ENCODE results near the gene NUFIP2.

NUFIP2 gene

GRCh38 chr17:29291163-29291752 is 2.7 kb downstream of the NUFIP2 start:
- Histone ChIP-seq H2BK12ac (ENCODE audit: low read length) (no peak overlapping the region), H2BK15ac (ENCODE audit: low read length) (no peak overlapping the region), H3K4ac (ENCODE audit: low read length) (no peak overlapping the region), H3K23ac (ENCODE audit: low read depth, low read length, poor library complexity) (no peak overlapping the region), H2BK120ac (ENCODE audit: low read depth, low read length) (no peak overlapping the region), H4K91ac (ENCODE audit: low read depth, low read length, poor library complexity) (no peak overlapping the region), H3K36me3 (replicated peaks in 1 of 2; ENCODE audit: control insufficient read depth in 2 of 2, insufficient read depth in 2 of 2, low read length in 2 of 2) (peaks cover 13 to 46% of the 10 kb centered on the region in 2 donors), H2AFZ (ENCODE audit: low read length) (no peak overlapping the region), H3K4me3 (ENCODE audit: low read length in 2 of 2) (peak overlapping the region in 1 of 2 donors; percentile 96), H3K9me3 (replicated peaks in 1 of 2; ENCODE audit: control insufficient read depth in 2 of 2, insufficient read depth in 1 of 2, low read depth in 1 of 2, low read length in 2 of 2) (peaks cover 0 to 38% of the 10 kb centered on the region in 2 donors), H3K9ac (ENCODE audit: low read depth, low read length, poor library complexity) (no peak overlapping the region), H3K18ac (ENCODE audit: low read length) (no peak overlapping the region), H3K27me3 (ENCODE audit: control insufficient read depth in 3 of 3, insufficient read depth in 3 of 3, low read depth in 1 of 3, low read length in 3 of 3) (no peaks in the 10 kb centered on the region), H4K8ac (ENCODE audit: low read depth, low read length) (no peak overlapping the region), H3K79me1 (ENCODE audit: low read depth, low read length) (no peaks in the 10 kb centered on the region), H3K14ac (ENCODE audit: low read length) (no peak overlapping the region), H2BK5ac (ENCODE audit: low read length) (no peak overlapping the region), H2AK5ac (ENCODE audit: low read depth, low read length) (no peak overlapping the region), H3K27ac (replicated peaks; ENCODE audit: low read length) (no peak overlapping the region), H3K4me1 (ENCODE audit: control insufficient read depth in 2 of 2, insufficient read depth in 1 of 2, low read depth in 1 of 2, low read length in 2 of 2) (peaks cover 1 to 7% of the 10 kb centered on the region in 2 donors), H3K4me2 (ENCODE audit: insufficient read depth, low read length, poor library complexity, severe bottlenecking) (peak overlapping the region; percentile 29)
- DNase-seq (ENCODE audit: low spot score): peak; percentile 48
- no CpG with 5 or more reads among the region's 5 CpGs for WGBS, 2 donors (ENCODE audit: extremely low coverage in 2 of 2, insufficient read length in 2 of 2, insufficient replicate concordance in 1 of 2)

DNA sequence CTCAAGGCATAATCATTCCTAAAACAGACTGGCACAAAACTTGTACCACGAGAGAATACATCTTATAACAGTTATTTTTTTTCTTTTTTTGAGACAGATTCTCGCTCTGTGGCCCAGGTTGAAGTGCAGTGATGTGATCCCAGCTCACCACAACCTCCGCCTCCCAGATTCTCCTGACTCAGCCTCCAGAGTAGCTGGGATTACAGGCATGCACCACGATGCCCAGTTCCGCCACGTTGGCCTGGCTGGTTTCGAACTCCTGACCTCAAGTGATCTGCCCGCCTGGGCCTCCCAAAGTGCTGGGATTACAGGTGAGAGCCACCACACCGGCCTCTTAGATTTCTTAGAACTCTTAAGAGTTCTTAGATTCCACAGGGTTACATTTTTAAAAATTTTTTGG is 4.1 kb downstream of the NUFIP2 start:
- H3K4ac ChIP-seq (ENCODE audit: low read length): no peak overlapping the region
- H4K91ac ChIP-seq (ENCODE audit: low read depth, low read length, poor library complexity): no peak overlapping the region
- no peak overlapping the region for H3K14ac ChIP-seq (ENCODE audit: low read length)
- H3K79me1 ChIP-seq (ENCODE audit: low read depth, low read length): no peaks in the 10 kb centered on the region
- H4K8ac ChIP-seq (ENCODE audit: low read depth, low read length): no peak overlapping the region
- H3K27me3 ChIP-seq (ENCODE audit: control insufficient read depth in 3 of 3, insufficient read depth in 3 of 3, low read depth in 1 of 3, low read length in 3 of 3): no peaks in the 10 kb centered on the region
- no peak overlapping the region for H2BK5ac ChIP-seq (ENCODE audit: low read length)
- H3K23ac ChIP-seq (ENCODE audit: low read depth, low read length, poor library complexity): no peak overlapping the region
- no peak overlapping the region for H2BK15ac ChIP-seq (ENCODE audit: low read length)
- H3K4me3 ChIP-seq (ENCODE audit: low read length in 2 of 2): no peak overlapping the region
- H2AFZ ChIP-seq (ENCODE audit: low read length): no peak overlapping the region
- no peak overlapping the region for H3K27ac ChIP-seq (replicated peaks; ENCODE audit: low read length)
- H3K18ac ChIP-seq (ENCODE audit: low read length): no peak overlapping the region
- H3K4me1 ChIP-seq (ENCODE audit: control insufficient read depth in 2 of 2, insufficient read depth in 1 of 2, low read depth in 1 of 2, low read length in 2 of 2): peaks cover 1 to 7% of the 10 kb centered on the region in 2 donors
- DNase-seq (ENCODE audit: low spot score): no peak
- H2AK5ac ChIP-seq (ENCODE audit: low read depth, low read length): no peak overlapping the region
- no peak overlapping the region for H2BK12ac ChIP-seq (ENCODE audit: low read length)
- H3K4me2 ChIP-seq (ENCODE audit: insufficient read depth, low read length, poor library complexity, severe bottlenecking): no peak overlapping the region
- peaks cover 0 to 49% of the 10 kb centered on the region in 2 donors for H3K9me3 ChIP-seq (replicated peaks in 1 of 2; ENCODE audit: control insufficient read depth in 2 of 2, insufficient read depth in 1 of 2, low read depth in 1 of 2, low read length in 2 of 2)
- H2BK120ac ChIP-seq (ENCODE audit: low read depth, low read length): no peak overlapping the region
- peaks cover 18 to 60% of the 10 kb centered on the region in 2 donors for H3K36me3 ChIP-seq (replicated peaks in 1 of 2; ENCODE audit: control insufficient read depth in 2 of 2, insufficient read depth in 2 of 2, low read length in 2 of 2)
- no peak overlapping the region for H3K9ac ChIP-seq (ENCODE audit: low read depth, low read length, poor library complexity)
- no CpG with 5 or more reads among the region's 9 CpGs for WGBS, 2 donors (ENCODE audit: extremely low coverage in 2 of 2, insufficient read length in 2 of 2, insufficient replicate concordance in 1 of 2)

DNA sequence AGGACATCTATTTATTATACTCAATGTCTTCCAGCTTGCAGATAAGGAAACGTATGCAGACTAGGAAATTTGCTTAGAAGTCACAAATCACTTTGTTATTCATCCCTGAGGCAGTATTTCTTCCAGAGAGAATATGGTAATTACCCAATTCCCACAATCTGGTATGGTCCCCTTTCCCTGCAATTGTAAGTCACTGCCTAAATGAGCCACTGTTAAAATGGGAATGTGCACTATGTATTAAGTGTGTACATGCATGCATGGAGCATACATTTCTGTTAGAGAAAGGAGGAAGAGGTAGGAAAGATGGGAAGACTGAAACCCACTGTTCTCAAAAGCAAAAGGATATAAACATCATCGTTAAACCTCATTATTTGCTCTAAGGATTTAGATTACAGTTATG is 10.0 kb downstream of the NUFIP2 start:
- H3K4me1 ChIP-seq (ENCODE audit: control insufficient read depth in 2 of 2, insufficient read depth in 1 of 2, low read depth in 1 of 2, low read length in 2 of 2): no peaks in the 10 kb centered on the region
- no peak overlapping the region for H2BK5ac ChIP-seq (ENCODE audit: low read length)
- H3K4ac ChIP-seq (ENCODE audit: low read length): no peak overlapping the region
- DNase-seq (ENCODE audit: low spot score): no peak
- H3K4me2 ChIP-seq (ENCODE audit: insufficient read depth, low read length, poor library complexity, severe bottlenecking): no peak overlapping the region
- no peak overlapping the region for H4K8ac ChIP-seq (ENCODE audit: low read depth, low read length)
- no peak overlapping the region for H3K27ac ChIP-seq (replicated peaks; ENCODE audit: low read length)
- no peak overlapping the region for H3K9ac ChIP-seq (ENCODE audit: low read depth, low read length, poor library complexity)
- H3K23ac ChIP-seq (ENCODE audit: low read depth, low read length, poor library complexity): no peak overlapping the region
- no peaks in the 10 kb centered on the region for H3K27me3 ChIP-seq (ENCODE audit: control insufficient read depth in 3 of 3, insufficient read depth in 3 of 3, low read depth in 1 of 3, low read length in 3 of 3)
- H2AK5ac ChIP-seq (ENCODE audit: low read depth, low read length): no peak overlapping the region
- no peak overlapping the region for H3K4me3 ChIP-seq (ENCODE audit: low read length in 2 of 2)
- no peak overlapping the region for H3K18ac ChIP-seq (ENCODE audit: low read length)
- H3K14ac ChIP-seq (ENCODE audit: low read length): no peak overlapping the region
- peaks cover 40 to 98% of the 10 kb centered on the region in 2 donors for H3K36me3 ChIP-seq (replicated peaks in 1 of 2; ENCODE audit: control insufficient read depth in 2 of 2, insufficient read depth in 2 of 2, low read length in 2 of 2)
- no peak overlapping the region for H4K91ac ChIP-seq (ENCODE audit: low read depth, low read length, poor library complexity)
- H2BK15ac ChIP-seq (ENCODE audit: low read length): no peak overlapping the region
- H3K9me3 ChIP-seq (replicated peaks in 1 of 2; ENCODE audit: control insufficient read depth in 2 of 2, insufficient read depth in 1 of 2, low read depth in 1 of 2, low read length in 2 of 2): peaks cover 5 to 93% of the 10 kb centered on the region in 2 donors
- no CpG with 5 or more reads among the region's 2 CpGs for WGBS, 2 donors (ENCODE audit: extremely low coverage in 2 of 2, insufficient read length in 2 of 2, insufficient replicate concordance in 1 of 2)
- no peak overlapping the region for H2BK120ac ChIP-seq (ENCODE audit: low read depth, low read length)
- H2AFZ ChIP-seq (ENCODE audit: low read length): no peak overlapping the region
- H2BK12ac ChIP-seq (ENCODE audit: low read length): no peak overlapping the region
- H3K79me1 ChIP-seq (ENCODE audit: low read depth, low read length): peaks cover 3% of the 10 kb centered on the region

- WGBS, 2 donors (ENCODE audit: extremely low coverage in 2 of 2, insufficient read length in 2 of 2, insufficient replicate concordance in 1 of 2): no CpG with 5 or more reads among the region's 5 CpGs
- Histone ChIP-seq H4K91ac (ENCODE audit: low read depth, low read length, poor library complexity) (no peak overlapping the region), H2BK12ac (ENCODE audit: low read length) (no peak overlapping the region), H2BK15ac (ENCODE audit: low read length) (no peak overlapping the region), H3K4ac (ENCODE audit: low read length) (no peak overlapping the region), H2AFZ (ENCODE audit: low read length) (no peak overlapping the region), H3K14ac (ENCODE audit: low read length) (no peak overlapping the region), H3K27me3 (ENCODE audit: control insufficient read depth in 3 of 3, insufficient read depth in 3 of 3, low read depth in 1 of 3, low read length in 3 of 3) (no peaks in the 10 kb centered on the region), H4K8ac (ENCODE audit: low read depth, low read length) (no peak overlapping the region), H2AK5ac (ENCODE audit: low read depth, low read length) (no peak overlapping the region), H3K4me2 (ENCODE audit: insufficient read depth, low read length, poor library complexity, severe bottlenecking) (no peak overlapping the region), H3K4me3 (ENCODE audit: low read length in 2 of 2) (no peak overlapping the region), H3K79me1 (ENCODE audit: low read depth, low read length) (peaks cover 3% of the 10 kb centered on the region), H3K9me3 (replicated peaks in 1 of 2; ENCODE audit: control insufficient read depth in 2 of 2, insufficient read depth in 1 of 2, low read depth in 1 of 2, low read length in 2 of 2) (peaks cover 5 to 93% of the 10 kb centered on the region in 2 donors), H2BK120ac (ENCODE audit: low read depth, low read length) (no peak overlapping the region), H3K23ac (ENCODE audit: low read depth, low read length, poor library complexity) (no peak overlapping the region), H3K36me3 (replicated peaks in 1 of 2; ENCODE audit: control insufficient read depth in 2 of 2, insufficient read depth in 2 of 2, low read length in 2 of 2) (peaks cover 40 to 98% of the 10 kb centered on the region in 2 donors), H3K4me1 (ENCODE audit: control insufficient read depth in 2 of 2, insufficient read depth in 1 of 2, low read depth in 1 of 2, low read length in 2 of 2) (no peaks in the 10 kb centered on the region), H3K18ac (ENCODE audit: low read length) (no peak overlapping the region), H2BK5ac (ENCODE audit: low read length) (no peak overlapping the region), H3K27ac (replicated peaks; ENCODE audit: low read length) (no peak overlapping the region), H3K9ac (ENCODE audit: low read depth, low read length, poor library complexity) (no peak overlapping the region)
- DNase-seq (ENCODE audit: low spot score): no peak
These were observed 10.5 kb downstream of the NUFIP2 start for GRCh38 chr17:29283496-29283895.

Measured in neuronal stem cell (in vitro differentiated cells).